Activated T-cell treated with anti-CD3 and anti-CD28 coated beads, Interleukin-2, amount 50 U/mL, for 4 hours (primary cell): ENCODE measurements around the gene PERP. TPM values are rescaled to one million over a fixed set of nuclear protein-coding genes. Genes with fewer than 3 reads are reported as not detected.
"Not testable (repeated sequence)": the region's sequence is repeated elsewhere in the genome, so short reads cannot be mapped to it uniquely, and the experiment has no call there.

Experiments
- ATAC-seq, 2 donors: fragments of 200-7000 bp; cut with Tn5 transposase; one replicate each; pipeline ENCODE4 v1.10.0; 2021
- DNase-seq: peaks from one replicate; pipeline ENCODE4 v3.0.0-alpha.2; 2020
- H3K27me3 Mint-ChIP-seq: one replicate; pipeline ENCODE4 v1.8.0; 2021; ENCODE audit warnings: low read depth, mixed read lengths
- H3K36me3 Mint-ChIP-seq: one replicate; pipeline ENCODE4 v1.8.0; 2022; ENCODE audit warnings: mixed read lengths; ENCODE audit not compliant: insufficient read depth
- H3K4me1 Mint-ChIP-seq: one replicate; pipeline ENCODE4 v1.8.0; 2021; ENCODE audit warnings: low read depth, mixed read lengths
- H3K4me3 Mint-ChIP-seq: one replicate; pipeline ENCODE4 v1.8.0; 2021; ENCODE audit warnings: mild to moderate bottlenecking, moderate library complexity, mixed read lengths
- H3K9me3 Mint-ChIP-seq: one replicate; pipeline ENCODE4 v1.8.0; 2021; ENCODE audit warnings: mixed read lengths
- total RNA-seq, 3 donors: library from RNA; stranded (reverse); gene quantifications; one replicate each; pipeline ENCODE4 v1.2.1, GENCODE V29; 2021

Gene PERP
- total RNA-seq, 3 donors from 2014 or later = 1.0 to 2.0 (median 1.8) TPM

DNA sequence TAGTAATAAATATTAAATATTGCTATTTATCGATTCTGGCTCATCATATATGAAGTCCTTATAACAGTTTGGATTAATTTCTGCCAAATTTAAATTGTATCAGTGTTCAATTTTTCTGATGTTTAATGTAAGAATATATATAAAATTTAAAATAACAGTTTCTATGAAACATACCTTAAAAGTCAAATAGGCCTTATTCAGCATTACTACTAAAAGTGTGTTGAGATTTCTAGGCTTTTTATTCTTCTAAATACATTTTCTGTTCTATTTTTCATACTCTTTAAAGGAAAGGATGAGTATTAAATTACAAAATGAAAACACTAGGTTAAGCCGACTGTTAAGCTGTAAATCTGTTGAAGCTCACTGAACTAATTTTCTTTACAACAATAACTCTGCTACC is 13.6 kb downstream of the PERP start:
- H3K36me3 Mint-ChIP-seq = peaks cover 6% of the 10 kb centered on the region
- no peaks in the 10 kb centered on the region for H3K4me1 Mint-ChIP-seq
- DNase-seq (no peak), ATAC-seq (no peak)
- peaks cover 7% of the 10 kb centered on the region for H3K27me3 Mint-ChIP-seq
- H3K9me3 Mint-ChIP-seq = peaks cover 5% of the 10 kb centered on the region
- no peak overlapping the region for H3K4me3 Mint-ChIP-seq

DNA sequence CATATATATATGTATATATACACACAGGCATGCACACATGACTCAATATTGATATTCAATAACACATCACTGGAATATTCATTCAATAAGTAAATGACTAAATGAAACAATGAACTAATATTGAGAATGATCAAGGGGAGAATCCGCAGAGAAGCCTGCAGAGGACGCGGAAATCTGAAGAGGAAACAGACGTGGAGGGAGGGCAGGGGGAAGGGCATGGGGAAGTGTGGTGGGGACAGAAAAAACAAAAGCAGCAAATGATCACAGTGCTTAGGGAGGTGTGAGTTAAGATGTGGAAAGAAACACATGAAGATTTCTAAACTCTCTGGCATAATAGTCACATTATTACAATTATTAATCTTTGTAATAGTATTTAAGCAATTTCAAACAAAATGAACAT is 14.5 kb downstream of the PERP start:
- Mint-ChIP-seq H3K9me3 (no peaks in the 10 kb centered on the region), H3K4me1 (no peaks in the 10 kb centered on the region), H3K27me3 (peaks cover 4% of the 10 kb centered on the region), H3K4me3 (no peak overlapping the region), H3K36me3 (peaks cover 3% of the 10 kb centered on the region)
- no peak for DNase-seq
- no peak for ATAC-seq

DNA sequence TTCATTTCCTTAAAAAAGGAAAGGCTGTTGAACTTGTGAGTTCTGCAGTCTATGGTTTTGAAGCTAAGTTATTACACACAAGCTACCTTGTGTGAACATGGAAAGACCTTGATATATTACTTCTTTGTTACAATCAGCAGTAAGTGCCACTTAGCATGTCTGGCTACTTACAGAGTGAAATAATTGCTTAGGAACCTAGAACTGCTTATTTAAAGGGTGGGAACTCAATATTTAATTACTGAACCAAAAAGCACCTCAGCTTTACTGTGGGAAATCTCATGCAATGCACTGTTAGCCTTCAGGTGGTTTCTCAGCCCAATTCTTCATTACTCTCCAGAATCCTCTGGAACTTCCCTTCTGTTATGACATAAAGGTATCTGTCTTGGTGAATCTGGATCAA is 17.9 kb downstream of the PERP start:
- Mint-ChIP-seq H3K36me3 (no peaks in the 10 kb centered on the region), H3K27me3 (peaks cover 3% of the 10 kb centered on the region), H3K9me3 (no peaks in the 10 kb centered on the region), H3K4me1 (no peaks in the 10 kb centered on the region), H3K4me3 (no peak overlapping the region)
- DNase-seq (no peak), ATAC-seq (no peak)

DNA sequence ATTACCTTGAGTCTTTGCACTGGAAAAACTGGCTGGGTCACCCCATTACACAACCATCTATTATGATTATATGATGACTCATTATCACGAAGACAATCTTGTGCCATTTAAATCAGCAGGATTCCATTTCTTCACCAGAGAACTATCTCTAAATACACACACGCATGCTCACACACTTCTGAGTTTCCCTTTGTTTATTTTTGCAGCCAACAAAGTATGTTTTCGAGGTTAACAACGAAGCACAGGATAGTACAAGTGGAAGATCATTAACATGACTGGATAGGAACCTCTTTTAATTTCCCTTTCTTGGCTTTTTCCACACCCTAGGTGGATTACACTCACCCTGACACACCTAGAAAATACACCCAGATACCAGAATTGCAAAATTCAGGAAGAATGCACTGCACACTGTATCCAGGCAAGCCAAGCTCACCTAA is 18.9 kb downstream of the PERP start:
- Mint-ChIP-seq H3K27me3 (peaks cover 4% of the 10 kb centered on the region), H3K4me1 (no peaks in the 10 kb centered on the region), H3K9me3 (no peaks in the 10 kb centered on the region), H3K4me3 (no peak overlapping the region), H3K36me3 (no peaks in the 10 kb centered on the region)
- no peak for ATAC-seq
- no peak for DNase-seq

DNA sequence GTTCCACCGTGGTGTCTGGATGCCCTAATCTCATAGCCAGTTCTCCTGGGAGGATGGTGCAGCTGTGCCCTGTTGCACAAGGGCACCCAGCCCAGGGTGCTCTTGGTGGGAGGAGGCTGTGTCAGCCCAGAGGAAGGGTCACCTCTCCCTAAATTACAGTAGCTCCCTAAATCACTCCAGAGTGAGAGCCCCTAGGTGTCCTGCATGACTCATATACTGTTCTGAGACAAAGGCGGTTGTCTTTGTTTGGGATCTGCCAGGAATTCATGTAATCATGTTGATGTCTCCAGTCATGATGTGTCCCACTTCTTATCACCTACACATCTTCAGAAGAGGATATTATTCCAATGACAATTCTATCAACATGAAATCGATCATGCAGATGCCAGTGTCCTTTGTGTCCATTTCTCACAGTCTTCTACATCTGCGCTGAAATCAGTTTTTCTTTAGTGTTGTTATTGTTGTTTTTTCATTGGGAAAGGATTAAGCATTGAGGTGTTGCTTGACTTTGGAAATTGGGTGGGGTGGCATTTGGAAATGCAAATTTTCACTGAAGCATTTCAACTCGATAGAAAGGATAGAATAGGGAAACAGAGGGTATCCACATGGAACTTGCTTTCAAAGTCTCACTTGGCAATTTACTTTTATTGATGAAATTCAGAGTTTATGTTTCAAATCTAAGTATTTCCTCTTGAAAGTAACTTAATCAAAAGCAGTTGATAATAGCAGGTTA is 19.5 kb downstream of the PERP start:
- DNase-seq (no peak), ATAC-seq (no peak)
- peaks cover 9% of the 10 kb centered on the region for H3K27me3 Mint-ChIP-seq
- no peaks in the 10 kb centered on the region for H3K4me1 Mint-ChIP-seq
- no peaks in the 10 kb centered on the region for H3K9me3 Mint-ChIP-seq
- H3K36me3 Mint-ChIP-seq = no peaks in the 10 kb centered on the region
- no peak overlapping the region for H3K4me3 Mint-ChIP-seq

DNA sequence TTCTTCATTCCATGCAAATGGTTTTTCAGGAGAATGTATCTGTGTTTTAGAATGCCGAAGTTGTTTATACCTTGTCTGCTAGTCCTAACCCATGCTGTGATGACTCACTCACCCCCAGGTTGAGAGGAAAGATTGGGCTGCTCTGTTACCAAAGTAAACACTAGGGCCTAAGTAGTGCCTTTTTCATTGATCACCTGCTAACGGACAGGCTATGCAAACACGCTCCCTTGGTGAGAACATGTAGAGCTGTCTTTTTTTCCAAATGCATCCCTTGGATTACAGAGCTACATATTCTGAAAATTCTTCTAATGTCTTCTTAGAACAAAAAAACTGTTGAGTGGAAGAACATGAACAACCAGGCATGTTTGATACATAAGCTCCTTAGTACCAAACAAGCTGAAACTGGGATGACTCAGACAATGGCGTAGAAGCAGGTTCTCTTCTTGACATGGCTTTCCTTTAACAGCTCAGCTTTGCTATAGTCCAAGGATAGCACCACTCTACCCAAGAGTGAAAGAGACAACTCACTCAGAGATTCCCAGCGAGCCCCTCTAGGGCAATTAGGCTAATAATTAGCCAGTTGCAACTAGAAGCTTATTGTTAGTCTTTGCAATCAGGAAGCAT is 20.5 kb downstream of the PERP start:
- H3K36me3 Mint-ChIP-seq = no peaks in the 10 kb centered on the region
- ATAC-seq (no peak), DNase-seq (no peak)
- no peaks in the 10 kb centered on the region for H3K4me1 Mint-ChIP-seq
- no peaks in the 10 kb centered on the region for H3K9me3 Mint-ChIP-seq
- peaks cover 13% of the 10 kb centered on the region for H3K27me3 Mint-ChIP-seq
- H3K4me3 Mint-ChIP-seq = no peak overlapping the region

DNA sequence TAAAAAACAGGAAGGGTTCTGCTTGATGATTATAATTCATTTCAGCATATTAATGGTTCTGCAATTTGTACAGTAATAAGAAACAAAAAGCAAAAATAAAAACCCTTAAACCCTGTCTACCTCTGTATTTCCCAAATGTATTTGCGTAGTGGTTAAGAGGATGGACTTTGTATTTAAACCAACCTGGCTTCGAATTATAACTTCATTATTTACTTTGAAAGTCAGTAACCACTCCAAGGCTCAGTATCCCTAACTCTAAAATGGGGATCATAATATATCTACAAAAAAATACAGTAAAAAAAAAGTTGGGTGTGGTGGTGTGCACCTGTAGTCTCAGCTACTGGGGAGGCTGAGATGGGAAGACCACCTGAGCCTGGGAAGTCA is 21.4 kb downstream of the PERP start:
- no peaks in the 10 kb centered on the region for H3K4me1 Mint-ChIP-seq
- H3K27me3 Mint-ChIP-seq = peaks cover 17% of the 10 kb centered on the region
- no peak for ATAC-seq
- DNase-seq = no peak
- no peaks in the 10 kb centered on the region for H3K9me3 Mint-ChIP-seq
- no peaks in the 10 kb centered on the region for H3K36me3 Mint-ChIP-seq
- H3K4me3 Mint-ChIP-seq = no peak overlapping the region

DNA sequence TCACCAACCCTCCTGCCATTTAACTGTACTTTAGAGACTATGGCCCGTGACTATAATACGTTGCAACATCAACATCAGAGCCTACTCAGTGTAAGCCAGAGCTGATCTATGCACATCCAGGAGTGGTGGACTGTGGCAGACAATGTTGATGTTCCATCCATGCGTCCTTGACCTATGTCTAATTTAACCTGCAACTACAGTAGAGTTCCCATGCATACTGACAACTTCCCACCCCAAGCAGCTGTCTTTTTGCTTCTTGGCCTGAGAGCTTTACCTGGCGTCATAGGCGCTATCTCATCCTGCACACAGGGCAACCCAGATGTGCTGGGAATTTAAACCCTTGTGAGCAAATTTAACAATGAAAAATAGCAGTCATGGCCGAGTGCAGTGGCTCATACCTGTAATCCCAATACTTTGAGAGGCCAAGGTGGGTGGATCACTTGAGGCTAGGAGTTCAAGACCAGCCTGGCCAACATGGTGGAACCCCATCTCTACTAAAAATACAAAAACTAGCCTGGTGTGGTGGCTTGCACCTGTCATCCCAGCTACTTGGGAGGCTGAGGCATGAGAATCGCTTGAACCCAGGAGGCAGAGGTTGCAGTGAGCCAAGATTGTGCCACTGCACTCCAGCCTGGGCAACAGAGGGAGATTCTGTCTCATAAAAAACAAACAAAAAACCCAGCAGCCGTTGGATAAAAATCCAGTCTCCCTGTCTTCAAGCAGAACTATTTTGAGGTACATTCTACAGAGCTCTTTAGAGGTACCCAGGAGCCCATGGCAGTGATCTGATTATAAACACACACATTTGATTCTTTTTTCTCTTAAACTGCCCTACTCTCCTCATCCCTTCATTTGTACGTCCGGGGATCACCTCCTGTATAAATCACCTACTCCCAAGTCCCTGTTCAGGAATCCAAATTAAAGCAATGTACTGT is 22.0 kb downstream of the PERP start:
- Mint-ChIP-seq H3K4me3 (no peak overlapping the region), H3K9me3 (no peaks in the 10 kb centered on the region), H3K27me3 (peaks cover 21% of the 10 kb centered on the region), H3K4me1 (no peaks in the 10 kb centered on the region), H3K36me3 (no peaks in the 10 kb centered on the region)
- ATAC-seq (no peak), DNase-seq (no peak)

DNA sequence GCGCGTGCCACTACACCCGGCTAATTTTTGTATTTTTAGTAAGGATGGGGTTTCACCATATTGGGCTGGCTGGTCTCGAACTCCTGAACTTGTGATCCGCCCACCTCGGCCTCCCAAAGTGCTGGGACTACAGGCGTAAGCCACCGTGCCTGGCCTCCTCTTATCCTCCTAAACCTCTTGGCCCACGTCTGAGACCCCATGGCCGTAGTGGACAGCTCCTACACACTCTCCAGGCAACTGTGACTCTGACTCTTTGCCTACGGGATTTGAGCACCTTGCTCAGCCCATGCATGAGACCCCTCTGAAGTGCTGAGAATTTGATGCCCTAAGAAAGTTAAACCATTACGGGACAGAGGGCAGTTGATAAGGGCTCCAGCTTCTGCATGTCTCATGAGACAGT is 25.0 kb downstream of the PERP start:
- H3K27me3 Mint-ChIP-seq = peaks cover 36% of the 10 kb centered on the region

DNA sequence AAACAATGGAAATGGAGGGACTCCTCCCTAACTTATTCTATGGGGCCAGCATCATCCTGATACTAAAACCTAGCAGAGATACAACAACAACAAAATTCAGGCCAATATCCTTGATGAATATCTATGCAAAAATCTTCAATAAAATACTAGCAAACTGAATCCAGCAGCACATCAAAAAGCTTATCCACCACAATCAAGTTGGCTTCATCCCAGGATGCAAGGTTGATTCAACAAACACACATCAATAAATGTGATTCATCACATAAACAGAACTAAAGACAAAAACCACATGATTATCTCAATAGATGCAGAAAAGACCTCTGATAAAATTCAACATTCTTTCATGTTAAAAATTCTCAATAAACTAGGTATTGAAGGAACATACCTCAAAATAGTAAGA is 27.7 kb downstream of the PERP start:
- not testable (repeated sequence) for H3K36me3 Mint-ChIP-seq, H3K4me3 Mint-ChIP-seq, H3K9me3 Mint-ChIP-seq, ATAC-seq, DNase-seq, H3K4me1 Mint-ChIP-seq
- peaks cover 50% of the 10 kb centered on the region for H3K27me3 Mint-ChIP-seq

More for the DNA sequence above, 25.0 kb downstream of the PERP start:
- Mint-ChIP-seq H3K36me3 (no peaks in the 10 kb centered on the region), H3K9me3 (no peaks in the 10 kb centered on the region), H3K4me3 (no peak overlapping the region), H3K4me1 (no peaks in the 10 kb centered on the region)
- no peak for ATAC-seq
- DNase-seq = no peak

DNA sequence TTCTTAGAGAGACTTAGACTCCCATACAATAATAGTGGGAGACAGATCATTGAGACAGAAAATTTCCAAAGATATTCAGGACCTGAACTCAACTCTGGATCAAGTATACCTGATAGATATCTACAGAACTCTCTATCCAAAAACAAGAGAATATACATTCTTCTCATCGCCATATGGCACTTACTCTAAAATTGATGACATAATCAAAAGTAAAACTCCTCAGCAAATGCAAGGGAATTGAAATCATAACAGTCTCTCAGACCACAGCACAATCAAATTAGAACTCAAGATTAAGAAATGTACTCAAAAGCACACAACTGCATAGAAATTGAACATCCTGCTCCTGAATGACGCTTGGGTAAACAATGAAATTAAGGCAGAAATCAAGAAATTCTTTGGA is 28.7 kb downstream of the PERP start:
- no peak for ATAC-seq
- H3K4me1 Mint-ChIP-seq = no peaks in the 10 kb centered on the region
- peaks cover 57% of the 10 kb centered on the region for H3K27me3 Mint-ChIP-seq
- H3K9me3 Mint-ChIP-seq = peaks cover 8% of the 10 kb centered on the region
- no peak for DNase-seq
- H3K4me3 Mint-ChIP-seq = no peak overlapping the region
- H3K36me3 Mint-ChIP-seq = peaks cover 2% of the 10 kb centered on the region

DNA sequence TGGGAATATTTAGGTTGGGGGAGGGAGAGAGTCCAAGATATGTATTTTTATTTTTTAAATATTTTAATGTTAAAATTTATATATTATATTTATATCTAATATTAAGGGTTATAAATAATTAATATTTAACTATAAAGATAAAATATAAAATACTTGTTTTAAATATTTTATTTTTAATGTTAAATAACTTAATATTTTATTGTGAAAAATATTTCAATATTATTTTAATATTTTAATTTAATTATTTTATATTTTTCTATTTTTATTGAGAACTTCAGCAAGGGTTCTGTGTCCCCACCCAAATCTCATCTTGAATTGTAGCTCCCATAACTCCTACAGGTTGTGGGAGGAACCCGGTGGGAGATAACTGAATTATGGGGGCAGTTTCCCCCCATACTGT is 34.0 kb downstream of the PERP start:
- ATAC-seq (no peak), DNase-seq (no peak)
- Mint-ChIP-seq H3K4me3 (no peak overlapping the region), H3K27me3 (peaks cover 25% of the 10 kb centered on the region), H3K9me3 (peaks cover 12% of the 10 kb centered on the region), H3K4me1 (no peaks in the 10 kb centered on the region), H3K36me3 (peaks cover 2% of the 10 kb centered on the region)

DNA sequence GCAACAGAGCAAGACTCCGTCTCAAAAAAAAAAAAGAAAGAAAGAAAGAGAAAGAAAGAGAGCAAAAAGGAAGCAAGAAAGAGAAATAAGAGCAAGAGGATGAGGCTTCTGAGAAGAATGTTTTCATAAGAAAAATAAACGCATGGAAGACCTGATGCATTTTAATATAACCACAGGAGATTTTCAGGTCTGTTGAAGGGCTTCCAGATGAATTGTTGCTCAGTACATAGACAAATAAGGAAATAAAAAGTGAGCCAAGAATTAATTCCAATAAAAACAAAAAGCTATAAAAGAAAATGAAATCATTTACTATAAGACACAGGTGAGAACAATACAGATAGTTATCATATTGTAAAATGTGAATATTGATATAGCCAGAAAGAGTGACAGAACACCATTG is 43.5 kb downstream of the PERP start:
- ATAC-seq = no peak
- no peaks in the 10 kb centered on the region for H3K36me3 Mint-ChIP-seq
- DNase-seq = no peak
- no peak overlapping the region for H3K4me3 Mint-ChIP-seq
- H3K9me3 Mint-ChIP-seq = peaks cover 5% of the 10 kb centered on the region
- H3K4me1 Mint-ChIP-seq = no peaks in the 10 kb centered on the region
- peaks cover 14% of the 10 kb centered on the region for H3K27me3 Mint-ChIP-seq

DNA sequence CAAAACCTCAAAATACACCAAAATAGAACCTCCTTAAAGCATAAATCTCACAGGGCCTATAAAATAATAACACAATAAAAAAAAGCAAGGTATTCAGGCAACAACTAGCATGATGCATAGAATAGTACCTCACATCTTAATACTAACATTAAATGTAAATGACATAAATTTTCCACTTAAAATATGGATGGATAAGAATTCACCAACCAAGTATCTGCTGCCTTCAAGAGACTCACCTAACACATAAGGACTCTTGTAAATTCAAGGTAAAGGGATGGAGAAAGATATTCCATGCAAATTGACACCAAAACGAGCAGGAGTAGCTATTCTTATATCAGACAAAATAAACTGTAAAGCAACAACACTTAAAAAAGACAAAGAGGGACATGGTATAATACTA is 52.2 kb downstream of the PERP start:
- H3K9me3 Mint-ChIP-seq = peaks cover 31% of the 10 kb centered on the region
- no peaks in the 10 kb centered on the region for H3K4me1 Mint-ChIP-seq
- H3K36me3 Mint-ChIP-seq = no peaks in the 10 kb centered on the region
- H3K4me3 Mint-ChIP-seq = no peak overlapping the region
- ATAC-seq (no peak), DNase-seq (no peak)
- H3K27me3 Mint-ChIP-seq = peaks cover 63% of the 10 kb centered on the region
